NT2/D1 (cell line): ENCODE data around the gene SIAH3.

Experiments
- SUZ12 ChIP-seq: IDR thresholded peaks from 2 replicates; pipeline ENCODE4 v1.6.1; 2011; ENCODE audit not compliant: insufficient read length, insufficient read depth; ENCODE audit errors: extremely low read depth
- YY1 ChIP-seq: IDR thresholded peaks from 2 replicates; pipeline ENCODE4 v1.6.1; 2011; ENCODE audit not compliant: insufficient read length, insufficient read depth
- ZNF274 ChIP-seq: IDR thresholded peaks from 2 replicates; pipeline ENCODE4 v1.6.1; 2011; ENCODE audit warnings: mild to moderate bottlenecking, low read depth, low read length

DNA sequence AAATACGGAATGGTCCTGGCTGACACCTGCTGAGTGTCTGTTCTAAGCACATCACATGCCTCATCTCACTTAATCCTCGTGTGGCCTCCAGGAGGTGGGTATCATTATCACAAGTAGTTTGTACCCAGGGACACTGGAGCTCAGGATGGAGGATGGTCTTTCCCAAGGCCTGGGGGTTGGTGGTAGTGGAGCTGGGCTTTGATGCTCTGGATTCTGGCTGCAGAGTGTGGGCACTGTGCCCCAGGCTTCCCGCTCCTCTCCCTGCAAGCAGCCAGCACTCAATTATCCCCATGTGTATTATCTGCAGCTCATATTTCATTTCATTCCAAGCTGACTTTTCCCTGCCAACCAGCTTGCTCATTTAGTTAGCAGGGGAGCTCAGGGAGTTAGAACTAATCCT is 52.1 kb downstream of the SIAH3 start:
- no peak for TF ChIP-seq SUZ12
- no peak for TF ChIP-seq YY1
- no peak for TF ChIP-seq ZNF274
